Measurements from ENCODE around the gene LIN7A. TPM values are rescaled to one million over a fixed set of nuclear protein-coding genes. Genes with fewer than 3 reads are reported as not detected.

The LIN7A gene
- total and polyA plus RNA-seq, 12 donors, result 0.35 to 6.0 (median 2.7) TPM

- intact Hi-C loops (cut with DNase I), result no loop called here
- H3K27ac ChIP-seq, result no peak overlapping the region
- no peak overlapping the region for H3K4me3 ChIP-seq
- H3K4me1 ChIP-seq (replicated peaks in 1 of 2), result no peaks in the 10 kb centered on the region
- WGBS, 4 donors, result 52 to 66% (median 58%) methylated on average over 2 of the region's 2 CpGs
- TF ChIP-seq CTCF (IDR thresholded peaks at IDR 0.05), result no peak
- no peaks in the 10 kb centered on the region for H3K27me3 ChIP-seq
- no peak for DNase-seq
- H3K36me3 ChIP-seq (replicated peaks in 1 of 2), result no peaks in the 10 kb centered on the region
- no peaks in the 10 kb centered on the region for H3K9me3 ChIP-seq (replicated peaks in 1 of 3)
These were observed 188.3 kb downstream of the LIN7A start for GRCh38 chr12:80749456-80749855.

- intact Hi-C loops (cut with DNase I), result no loop called here
- Histone ChIP-seq H3K27me3 (no peaks in the 10 kb centered on the region), H3K36me3 (replicated peaks in 1 of 2) (no peaks in the 10 kb centered on the region), H3K9me3 (replicated peaks in 1 of 3) (no peaks in the 10 kb centered on the region), H3K27ac (no peak overlapping the region), H3K4me1 (replicated peaks in 1 of 2) (no peaks in the 10 kb centered on the region), H3K4me3 (no peak overlapping the region)
- no peak for DNase-seq
- 44 to 64% (median 58%) methylated on average over 2 of the region's 2 CpGs for WGBS, 4 donors
- no peak for TF ChIP-seq CTCF (IDR thresholded peaks at IDR 0.05)
- TF ChIP-seq POLR2A (IDR thresholded peaks at IDR 0.05), result no peak
These were observed 189.9 kb downstream of the LIN7A start for GRCh38 chr12:80747800-80748199.

- H3K4me3 ChIP-seq, result no peak overlapping the region
- no peaks in the 10 kb centered on the region for H3K4me1 ChIP-seq (replicated peaks in 1 of 2)
- WGBS, 4 donors, result 53 to 67% (median 59%) methylated on average over 6 of the region's 6 CpGs
- DNase-seq, result no peak
- H3K36me3 ChIP-seq (replicated peaks in 1 of 2), result no peaks in the 10 kb centered on the region
- H3K9me3 ChIP-seq (replicated peaks in 1 of 3), result no peaks in the 10 kb centered on the region
- no peak overlapping the region for H3K27ac ChIP-seq
- intact Hi-C loops (cut with DNase I), result no loop called here
- TF ChIP-seq CTCF (IDR thresholded peaks at IDR 0.05), result no peak
- TF ChIP-seq POLR2A (IDR thresholded peaks at IDR 0.05), result no peak
- no peaks in the 10 kb centered on the region for H3K27me3 ChIP-seq
These were observed 191.8 kb downstream of the LIN7A start for GRCh38 chr12:80745851-80746505.

MicroRNAs encoded within 50 kb of the gene (microRNA counts, 767-probe panel; counts per million panel counts)
- 0 counts per million in 2 donors for microRNA hsa-miR-617
- 0 counts per million in 2 donors for microRNA hsa-miR-618

Small RNAs within 50 kb of the gene (microRNA-seq; reads per million reads assigned to microRNA genes)
- gene MIR617, result 0 reads per million in 3 donors
- gene MIR618, result 1.1 to 1.8 (median 1.5) reads per million in 3 donors

Small RNAs within 50 kb of the gene (small RNA-seq; reads per million reads assigned to genes)
- gene MIR617, result 0 reads per million in 2 donors
- gene MIR618, result 0 reads per million in 2 donors

Other genes starting within 250 kb of the LIN7A start
- under 1 TPM in 1 of 9 donors, not detected in 8; 0.51 TPM for gene MYF6, start 230.3 kb downstream of the LIN7A start, total RNA-seq
- under 1 TPM in 1 of 3 donors, not detected in 2; 0.10 TPM for gene MYF6, start 230.3 kb downstream of the LIN7A start, polyA plus RNA-seq
- not detected for gene MYF5, start 221.0 kb downstream of the LIN7A start, total RNA-seq
- gene MYF5, start 221.0 kb downstream of the LIN7A start, polyA plus RNA-seq, result not detected
- 10 to 100 TPM in 8 of 9 donors, 1 to 10 TPM in 1; 5.3 to 90.0 (median 45.0) TPM for gene ACSS3, start 140.1 kb upstream of the LIN7A start, total RNA-seq
- 10 to 100 TPM in 2 of 3 donors, 1 to 10 TPM in 1; 9.4 to 18.1 (median 12.9) TPM for gene ACSS3, start 140.1 kb upstream of the LIN7A start, polyA plus RNA-seq

All from adrenal gland (tissue), 12 donors.